Measurements from ENCODE around the gene ENO1. TPM values are rescaled to one million over a fixed set of nuclear protein-coding genes. Genes with fewer than 3 reads are reported as not detected.
"Not testable (repeated sequence)": the region's sequence is repeated elsewhere in the genome, so short reads cannot be mapped to it uniquely, and the experiment has no call there.

The ENO1 gene
- total and polyA plus RNA-seq, 2 donors from 2014 or later: 1,164 to 1,321 TPM

GRCh38 chr1:8925960-8926359 lies 47.5 kb upstream of the ENO1 start:
- Histone ChIP-seq H3K9ac (ENCODE audit: low read length in 3 of 3) (no peak overlapping the region), H3K4me1 (ENCODE audit: control insufficient read depth in 2 of 3, insufficient read depth in 2 of 3, low read depth in 1 of 3, low read length in 3 of 3) (no peaks in the 10 kb centered on the region), H3K27ac (ENCODE audit: low read depth in 2 of 2, low read length in 2 of 2) (no peak overlapping the region), H3K9me3 (ENCODE audit: control insufficient read depth in 2 of 3, insufficient read depth in 1 of 3, low read length in 3 of 3) (no peaks in the 10 kb centered on the region), H3K27me3 (ENCODE audit: control insufficient read depth, insufficient read depth, low read length) (no peaks in the 10 kb centered on the region), H3K36me3 (ENCODE audit: control insufficient read depth in 2 of 3, insufficient read depth in 3 of 3, low read length in 3 of 3) (no peaks in the 10 kb centered on the region), H3K4me3 (ENCODE audit: low read length in 3 of 3) (no peak overlapping the region)
- no peak for DNase-seq
- TF ChIP-seq CTCF (IDR thresholded peaks at IDR 0.05; ENCODE audit: borderline replicate concordance, extremely low read depth, insufficient read depth): no peak
- intact Hi-C loops (cut with DNase I): loop anchor here (10.0 kb wide), 1 partner anchor 69 kb away; no protein-coding TSS in a partner anchor
- no peak for FAIRE-seq

GRCh38 chr1:8925406-8925805 lies 46.9 kb upstream of the ENO1 start:
- Histone ChIP-seq H3K9ac (ENCODE audit: low read length in 3 of 3) (no peak overlapping the region), H3K36me3 (ENCODE audit: control insufficient read depth in 2 of 3, insufficient read depth in 3 of 3, low read length in 3 of 3) (no peaks in the 10 kb centered on the region), H3K27ac (ENCODE audit: low read depth in 2 of 2, low read length in 2 of 2) (no peak overlapping the region), H3K4me3 (ENCODE audit: low read length in 3 of 3) (no peak overlapping the region), H3K9me3 (ENCODE audit: control insufficient read depth in 2 of 3, insufficient read depth in 1 of 3, low read length in 3 of 3) (no peaks in the 10 kb centered on the region), H3K4me1 (ENCODE audit: control insufficient read depth in 2 of 3, insufficient read depth in 2 of 3, low read depth in 1 of 3, low read length in 3 of 3) (no peaks in the 10 kb centered on the region), H3K27me3 (ENCODE audit: control insufficient read depth, insufficient read depth, low read length) (no peaks in the 10 kb centered on the region)
- FAIRE-seq (no peak), DNase-seq (no peak)
- no peak for TF ChIP-seq CTCF (IDR thresholded peaks at IDR 0.05; ENCODE audit: borderline replicate concordance, extremely low read depth, insufficient read depth)
- intact Hi-C loops (cut with DNase I): loop anchor here (10.0 kb wide), 1 partner anchor 69 kb away; no protein-coding TSS in a partner anchor

- H3K9ac ChIP-seq (ENCODE audit: low read length in 3 of 3): no peak overlapping the region
- H3K4me3 ChIP-seq (ENCODE audit: low read length in 3 of 3): no peak overlapping the region
- TF ChIP-seq CTCF (IDR thresholded peaks at IDR 0.05; ENCODE audit: borderline replicate concordance, extremely low read depth, insufficient read depth): no peak
- no peaks in the 10 kb centered on the region for H3K36me3 ChIP-seq (ENCODE audit: control insufficient read depth in 2 of 3, insufficient read depth in 3 of 3, low read length in 3 of 3)
- H3K27ac ChIP-seq (ENCODE audit: low read depth in 2 of 2, low read length in 2 of 2): no peak overlapping the region
- H3K27me3 ChIP-seq (ENCODE audit: control insufficient read depth, insufficient read depth, low read length): no peaks in the 10 kb centered on the region
- intact Hi-C loops (cut with DNase I): loop anchor here (10.0 kb wide), 1 partner anchor 72 kb away; no protein-coding TSS in a partner anchor
- no peak for DNase-seq
- no peak for FAIRE-seq
- no peaks in the 10 kb centered on the region for H3K9me3 ChIP-seq (ENCODE audit: control insufficient read depth in 2 of 3, insufficient read depth in 1 of 3, low read length in 3 of 3)
- H3K4me1 ChIP-seq (ENCODE audit: control insufficient read depth in 2 of 3, insufficient read depth in 2 of 3, low read depth in 1 of 3, low read length in 3 of 3): no peaks in the 10 kb centered on the region
Observed at GRCh38 chr1:8922962-8923361, 44.5 kb upstream of the ENO1 start.

GRCh38 chr1:8917536-8917935 lies 39.0 kb upstream of the ENO1 start:
- H3K4me1 ChIP-seq (ENCODE audit: control insufficient read depth in 2 of 3, insufficient read depth in 2 of 3, low read depth in 1 of 3, low read length in 3 of 3); DNase-seq; H3K27me3 ChIP-seq (ENCODE audit: control insufficient read depth, insufficient read depth, low read length); H3K4me3 ChIP-seq (ENCODE audit: low read length in 3 of 3); intact Hi-C loops (cut with DNase I); H3K9me3 ChIP-seq (ENCODE audit: control insufficient read depth in 2 of 3, insufficient read depth in 1 of 3, low read length in 3 of 3); H3K27ac ChIP-seq (ENCODE audit: low read depth in 2 of 2, low read length in 2 of 2); H3K36me3 ChIP-seq (ENCODE audit: control insufficient read depth in 2 of 3, insufficient read depth in 3 of 3, low read length in 3 of 3); H3K9ac ChIP-seq (ENCODE audit: low read length in 3 of 3); FAIRE-seq: not testable (repeated sequence)

Data from kidney (tissue), 14 donors.